UCSD-AML1 (cell line): ENCODE measurements around the gene CACNA2D1.
"Not testable (repeated sequence)": the region's sequence is repeated elsewhere in the genome, so short reads cannot be mapped to it uniquely, and the experiment has no call there.

ENCODE experiments used
- DNase-seq: peaks from one replicate; lab custom pipeline; 2025; ENCODE audit not compliant: unreplicated experiment; lab: John Stamatoyannopoulos, UW

CACNA2D1 gene

DNA sequence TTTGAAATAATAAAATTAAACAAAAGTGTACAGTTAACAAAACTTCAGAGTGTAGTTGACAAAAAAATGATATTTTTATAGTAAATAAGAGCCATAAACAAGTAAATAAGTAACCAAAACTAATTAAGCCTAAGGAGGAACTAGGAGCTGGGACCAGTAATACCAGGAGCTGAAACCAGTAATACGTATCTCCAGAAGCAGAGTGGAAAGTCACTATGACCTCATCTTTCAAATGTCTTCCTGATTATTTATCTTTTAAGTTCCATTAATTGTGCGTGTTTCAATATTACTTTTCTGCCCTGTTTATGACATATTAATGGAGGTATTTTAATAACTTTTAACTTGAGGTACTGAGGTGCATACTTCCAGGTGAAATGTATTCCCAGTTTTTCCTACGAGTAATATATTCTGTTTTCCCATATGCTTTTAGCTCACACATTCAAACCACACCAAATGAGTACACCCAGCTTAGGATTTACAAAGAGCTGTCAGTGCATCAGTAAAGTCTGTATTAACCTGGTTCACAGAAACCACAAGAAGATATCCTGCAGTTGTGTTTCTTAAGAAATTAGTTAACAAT lies 390.0 kb downstream of the CACNA2D1 start:
- no peak for DNase-seq

DNA sequence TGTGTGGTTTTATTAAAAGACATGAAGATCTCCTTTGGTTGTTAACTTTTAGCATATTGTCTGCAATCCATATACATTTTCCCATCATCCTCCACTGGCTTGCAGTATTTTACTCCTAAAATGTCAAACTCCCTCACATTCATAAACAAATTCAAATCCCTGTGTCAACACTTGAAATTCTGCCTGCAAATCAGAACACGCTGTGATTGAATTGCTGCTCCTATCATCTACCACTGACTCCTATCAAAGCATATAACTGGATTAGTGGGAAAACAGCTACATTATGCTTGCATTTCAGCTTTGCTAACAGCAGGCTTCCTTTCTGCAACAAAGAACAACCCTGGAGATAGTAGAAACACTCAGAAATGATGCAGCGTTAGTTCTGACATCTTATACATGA lies 392.0 kb downstream of the CACNA2D1 start:
- no peak for DNase-seq

- no peak for DNase-seq
Measured at GRCh38 chr7:82050792-82051191, 392.8 kb downstream of the CACNA2D1 start.

- no peak for DNase-seq
Measured at GRCh38 chr7:82049891-82050533, 393.6 kb downstream of the CACNA2D1 start.

DNA sequence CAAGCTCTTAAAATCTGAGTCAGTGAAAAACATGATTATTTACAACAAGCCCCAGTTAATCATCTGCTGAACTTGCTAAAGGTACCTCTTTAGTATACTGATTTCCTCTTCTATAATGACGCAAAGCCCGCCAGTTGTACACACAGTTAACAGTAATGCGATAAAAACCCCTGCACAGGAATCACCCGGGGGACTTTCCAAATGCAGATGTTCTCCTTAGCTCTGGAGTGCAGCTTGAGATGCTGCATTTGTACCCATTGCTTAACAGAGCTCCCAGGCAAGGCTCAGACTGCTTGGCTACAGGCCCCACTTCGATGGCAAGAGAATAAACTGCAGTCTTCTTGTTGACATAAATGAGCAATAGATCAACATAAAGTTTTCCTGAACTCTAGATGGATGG lies 394.1 kb downstream of the CACNA2D1 start:
- DNase-seq: no peak

DNA sequence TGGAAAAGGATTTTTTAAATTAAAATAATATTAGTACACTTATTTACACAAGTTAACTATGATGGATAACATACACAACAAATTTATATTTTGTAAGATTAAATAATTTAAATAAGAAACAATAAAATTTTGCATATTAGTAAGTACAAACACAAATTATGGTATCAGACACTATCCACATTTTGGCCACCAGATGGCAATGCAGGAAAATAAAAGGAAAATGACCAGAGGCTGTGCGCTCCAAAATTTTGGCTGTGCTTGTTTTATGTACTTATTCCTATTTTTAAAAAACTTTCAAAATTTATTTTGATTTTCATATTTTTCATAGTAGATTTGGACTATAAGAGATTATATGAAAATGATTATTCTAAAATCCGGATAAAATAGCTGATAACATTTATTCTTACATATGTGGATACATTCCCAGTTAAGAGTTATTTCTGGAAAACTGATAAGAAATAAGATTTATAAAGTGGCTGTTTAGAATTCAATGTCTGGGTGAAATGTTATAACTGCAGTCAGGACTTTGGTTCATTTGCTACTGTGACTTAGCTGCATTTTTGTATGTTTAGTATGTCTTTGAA lies 399.0 kb downstream of the CACNA2D1 start:
- no peak for DNase-seq

- no peak for DNase-seq
Measured at GRCh38 chr7:82039621-82040020, 404.0 kb downstream of the CACNA2D1 start.

DNA sequence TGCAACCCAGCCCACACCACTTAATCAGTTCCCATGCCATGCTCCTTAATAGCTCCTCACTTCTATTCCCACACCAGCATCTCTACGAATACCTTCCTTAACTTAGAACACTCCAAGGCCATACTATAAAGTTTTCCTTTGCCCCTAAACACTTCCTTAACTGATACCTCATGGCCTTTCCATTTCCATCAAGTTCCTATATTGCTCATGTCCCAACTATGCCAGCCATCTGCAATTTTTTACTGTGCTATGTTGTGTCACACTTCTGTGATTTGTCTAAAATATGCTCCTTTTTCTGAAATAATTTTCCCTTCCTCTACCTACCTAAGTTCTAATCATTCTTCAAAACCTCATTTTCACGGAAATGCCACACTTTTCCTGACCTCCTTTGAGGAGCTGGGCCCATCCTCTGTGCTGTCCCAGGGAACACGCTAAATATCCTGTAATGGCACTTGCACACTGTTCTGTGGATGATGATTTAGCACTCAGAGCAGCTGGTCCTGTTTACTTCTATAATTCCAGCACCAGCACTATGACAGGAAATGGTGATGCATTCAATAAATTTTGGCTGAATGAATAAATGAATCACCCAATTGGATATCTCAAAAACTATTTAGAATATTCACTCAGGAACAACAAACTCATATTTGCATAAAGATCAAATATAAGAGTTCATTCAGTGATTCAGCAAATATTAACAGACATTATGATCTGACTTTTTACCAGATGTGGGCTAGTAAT lies 407.3 kb downstream of the CACNA2D1 start:
- DNase-seq: no peak

DNA sequence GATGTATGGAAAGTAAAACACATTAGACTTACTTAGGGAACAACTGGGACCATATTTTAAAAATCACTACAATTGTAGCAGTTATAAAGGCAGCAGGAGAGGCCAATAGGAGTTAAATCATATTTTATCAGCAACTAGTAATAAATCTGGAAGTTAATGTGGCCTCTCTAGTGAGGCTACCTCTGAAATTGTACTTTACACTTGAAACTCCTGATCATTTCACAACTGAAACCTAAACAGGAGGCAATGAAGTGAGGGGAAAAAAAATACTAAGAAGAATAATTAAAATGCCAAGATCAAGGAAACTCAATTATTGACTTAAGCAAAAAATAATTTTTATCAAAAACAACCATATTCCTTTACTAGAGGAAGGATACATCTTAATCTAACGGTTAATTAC lies 408.1 kb downstream of the CACNA2D1 start:
- DNase-seq: no peak

GRCh38 chr7:82032901-82033300 lies 410.7 kb downstream of the CACNA2D1 start:
- DNase-seq: no peak

GRCh38 chr7:82029236-82029913 lies 414.2 kb downstream of the CACNA2D1 start:
- no peak for DNase-seq

- no peak for DNase-seq
Measured at GRCh38 chr7:82028097-82028496, 415.5 kb downstream of the CACNA2D1 start.

DNA sequence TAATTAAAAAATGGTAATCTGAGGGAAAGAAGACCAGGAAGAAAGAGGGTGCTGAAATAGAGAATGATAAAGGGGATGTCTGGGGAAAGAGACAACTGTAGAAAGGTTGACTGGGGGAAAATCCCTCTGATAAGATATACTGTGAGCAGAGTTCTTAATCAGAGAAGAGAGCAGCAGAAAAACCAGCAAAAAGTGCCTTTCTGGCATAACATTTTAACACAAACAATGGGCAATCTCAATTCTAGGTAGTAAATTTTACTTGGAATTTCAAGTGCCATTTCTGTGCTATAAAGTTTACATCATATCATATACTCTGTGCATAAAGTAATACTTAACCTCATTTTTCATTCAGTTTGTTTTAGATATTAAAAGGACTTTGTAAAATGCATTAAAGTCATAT lies 421.9 kb downstream of the CACNA2D1 start:
- no peak for DNase-seq

- no peak for DNase-seq
Measured at GRCh38 chr7:82021036-82021435, 422.5 kb downstream of the CACNA2D1 start.

DNA sequence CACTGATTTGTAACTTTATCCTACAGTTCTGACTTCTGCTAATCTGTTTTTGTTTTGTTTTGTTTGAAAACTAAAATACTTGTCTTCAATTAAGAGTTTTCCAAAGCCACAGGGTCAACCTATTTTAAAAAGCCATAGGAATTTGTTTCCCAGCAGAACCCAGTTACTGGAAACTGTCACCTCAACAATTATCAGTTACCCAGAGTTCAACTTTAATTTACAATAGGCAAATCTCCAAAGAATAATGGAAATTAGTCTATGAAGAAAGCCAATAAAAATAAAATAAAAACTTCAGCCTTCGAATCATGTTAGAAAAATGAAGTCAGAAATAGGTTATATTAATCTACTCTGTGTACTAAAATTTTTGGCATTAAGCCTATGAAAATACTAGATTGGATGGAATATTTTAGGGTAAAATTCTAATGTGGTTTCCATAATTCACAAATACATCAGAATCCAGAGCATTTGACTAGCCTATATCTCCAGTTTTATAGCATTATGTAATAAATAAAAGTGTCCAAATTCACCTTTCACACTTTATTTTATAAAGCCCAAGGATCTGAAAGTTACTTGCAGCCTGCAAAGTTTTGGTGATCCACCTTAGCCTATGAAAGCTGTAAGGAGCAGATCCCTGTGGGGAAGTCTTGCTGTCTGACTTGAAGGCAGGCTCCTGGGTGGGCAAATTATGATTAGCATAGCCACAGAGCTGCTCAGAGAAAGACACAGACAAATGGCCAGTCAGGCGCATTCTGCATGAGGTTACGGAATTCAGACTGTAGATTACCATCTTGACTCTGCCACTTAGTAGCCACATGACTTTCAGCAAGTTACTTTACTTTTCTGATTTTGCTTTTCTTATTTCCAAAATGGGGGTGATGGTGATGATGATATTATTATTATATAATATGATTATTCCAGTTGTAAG lies 423.8 kb downstream of the CACNA2D1 start:
- DNase-seq: no peak

DNA sequence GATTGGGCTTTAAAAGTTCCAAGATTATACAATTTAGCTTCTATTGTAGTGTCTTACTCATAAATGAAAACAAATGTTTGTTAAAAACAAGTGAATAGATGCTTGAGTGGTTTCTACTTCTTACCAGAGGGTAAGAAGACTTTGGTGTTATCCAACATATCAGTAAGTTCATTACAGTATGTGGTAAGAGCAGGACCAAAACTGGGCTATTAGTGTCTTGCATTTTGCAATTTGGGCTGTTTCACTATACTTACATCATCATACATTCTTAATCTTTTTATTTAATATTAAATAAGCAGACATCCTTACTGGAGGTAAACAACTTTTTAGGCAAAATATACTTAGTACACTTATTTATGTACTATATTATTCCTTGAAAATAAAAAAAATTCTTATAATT lies 425.4 kb downstream of the CACNA2D1 start:
- DNase-seq: no peak

DNA sequence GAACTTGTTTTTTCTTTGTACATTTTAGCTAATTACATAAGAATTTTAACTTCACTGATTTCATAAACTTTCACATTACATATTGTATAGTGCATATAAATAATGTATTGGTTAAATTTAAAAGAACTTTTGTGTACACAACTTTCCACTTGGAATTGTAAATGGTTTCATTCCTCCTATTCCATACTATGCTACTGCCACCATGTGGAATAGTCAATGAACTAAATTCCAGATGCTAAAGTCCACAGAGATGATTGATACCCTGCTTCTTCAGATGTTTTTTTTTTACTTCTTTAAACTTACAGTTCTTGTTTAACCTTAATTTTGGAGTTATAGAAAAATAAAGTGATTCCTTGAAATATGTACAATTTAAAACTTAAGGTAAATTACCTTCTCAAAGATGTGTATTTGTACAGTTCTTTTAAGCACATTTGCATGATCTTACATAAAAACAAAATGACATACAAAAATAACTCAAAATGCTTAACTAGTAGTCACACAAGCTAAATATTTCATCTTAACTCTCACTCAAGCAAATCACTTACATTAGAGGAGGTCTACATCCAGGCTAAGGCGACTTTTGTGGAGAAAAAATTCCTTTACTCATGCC lies 426.1 kb downstream of the CACNA2D1 start:
- DNase-seq: no peak

DNA sequence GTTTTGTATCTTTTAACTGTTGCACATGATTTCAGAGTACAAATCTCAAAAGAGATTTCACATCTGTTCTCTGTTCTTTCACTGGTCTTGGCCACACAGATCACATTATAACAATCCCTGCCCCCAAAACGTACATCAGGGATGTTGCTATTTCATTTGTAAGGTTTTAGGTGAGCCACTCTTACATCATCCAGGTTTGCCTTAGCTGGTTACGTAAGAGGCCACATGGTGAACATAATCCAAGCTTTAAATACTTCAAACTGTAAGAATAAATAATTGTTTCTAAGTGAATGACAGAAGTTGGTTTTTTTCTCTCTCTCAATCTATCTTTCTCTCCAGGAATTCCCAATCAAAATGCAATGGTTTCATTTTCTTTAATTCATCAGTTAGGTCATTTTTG lies 427.8 kb downstream of the CACNA2D1 start:
- DNase-seq: no peak

- DNase-seq: not testable (repeated sequence)
Measured at GRCh38 chr7:82014574-82014973, 429.0 kb downstream of the CACNA2D1 start.

- DNase-seq: no peak
Measured at GRCh38 chr7:82012453-82012852, 431.1 kb downstream of the CACNA2D1 start.
